HEK293 (cell line): ENCODE results near the gene ANO3.

Experiments
- ZNF132 ChIP-seq: fragments of 450-650 bp; formaldehyde crosslinking; IDR thresholded peaks from 2 replicates; pipeline ENCODE4 v1.5.1; 2017; ENCODE audit warnings: missing biosample characterization, missing genetic modification characterization, borderline replicate concordance
- ZNF184 ChIP-seq: fragments of 450-650 bp; IDR thresholded peaks from 2 replicates; pipeline ENCODE4 v1.5.1; 2018; ENCODE audit warnings: missing biosample characterization, mild to moderate bottlenecking, missing genetic modification characterization
- ZNF311 ChIP-seq: fragments of 450-650 bp; formaldehyde crosslinking; IDR thresholded peaks from 2 replicates; pipeline ENCODE4 v1.5.1; 2017; ENCODE audit warnings: missing biosample characterization, missing genetic modification characterization, borderline replicate concordance
- ZNF404 ChIP-seq: fragments of 450-650 bp; formaldehyde crosslinking; IDR thresholded peaks from 2 replicates; pipeline ENCODE4 v1.5.1; 2017; ENCODE audit warnings: missing biosample characterization, missing genetic modification characterization
- ZNF837 ChIP-seq: fragments of 450-650 bp; formaldehyde crosslinking; IDR thresholded peaks from 2 replicates; pipeline ENCODE4 v1.5.1; 2016; ENCODE audit warnings: missing biosample characterization, missing genetic modification characterization
- TF ChIP-seq, protein P1 (sequence below): fragments of 450-650 bp; formaldehyde crosslinking; IDR thresholded peaks from 2 replicates; pipeline ENCODE4 v1.5.1; 2016; ENCODE audit warnings: missing biosample characterization, missing genetic modification characterization
- TF ChIP-seq, protein P2 (sequence below): fragments of 450-650 bp; formaldehyde crosslinking; IDR thresholded peaks from 2 replicates; pipeline ENCODE4 v1.5.1; 2016; ENCODE audit warnings: missing biosample characterization, missing genetic modification characterization
- TF ChIP-seq, protein P3 (sequence below): fragments of 450-650 bp; formaldehyde crosslinking; IDR thresholded peaks from 2 replicates; pipeline ENCODE4 v1.5.1; 2017; ENCODE audit warnings: missing biosample characterization, mild to moderate bottlenecking, missing genetic modification characterization, moderate library complexity

DNA sequence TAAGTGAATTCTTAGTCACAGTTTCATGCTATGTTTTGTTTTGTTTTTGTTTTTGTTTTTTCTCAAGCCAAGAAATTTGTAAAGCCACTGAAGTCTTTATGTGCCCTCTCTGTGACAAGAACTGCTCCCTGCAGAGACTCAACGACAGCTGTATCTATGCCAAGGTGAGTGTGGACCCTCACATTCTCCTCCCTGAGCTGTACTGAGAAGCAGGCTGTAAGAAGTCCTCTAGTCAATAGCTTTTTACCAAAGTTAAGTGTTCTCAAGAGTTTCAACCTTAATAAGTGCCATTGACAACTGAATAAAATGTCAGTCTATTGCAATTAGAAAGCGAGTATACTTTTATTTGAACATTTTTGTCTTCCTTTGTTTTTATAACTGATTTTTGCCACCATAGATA is 221.3 kb downstream of the ANO3 start:
- TF ChIP-seq ZNF184 (tag by site-specific recombination) (no peak), ZNF404 (tag by site-specific recombination) (no peak), ZNF837 (tag by site-specific recombination) (no peak), ZNF311 (no peak), ZNF132 (no peak)
- TF ChIP-seq, protein P1, sequence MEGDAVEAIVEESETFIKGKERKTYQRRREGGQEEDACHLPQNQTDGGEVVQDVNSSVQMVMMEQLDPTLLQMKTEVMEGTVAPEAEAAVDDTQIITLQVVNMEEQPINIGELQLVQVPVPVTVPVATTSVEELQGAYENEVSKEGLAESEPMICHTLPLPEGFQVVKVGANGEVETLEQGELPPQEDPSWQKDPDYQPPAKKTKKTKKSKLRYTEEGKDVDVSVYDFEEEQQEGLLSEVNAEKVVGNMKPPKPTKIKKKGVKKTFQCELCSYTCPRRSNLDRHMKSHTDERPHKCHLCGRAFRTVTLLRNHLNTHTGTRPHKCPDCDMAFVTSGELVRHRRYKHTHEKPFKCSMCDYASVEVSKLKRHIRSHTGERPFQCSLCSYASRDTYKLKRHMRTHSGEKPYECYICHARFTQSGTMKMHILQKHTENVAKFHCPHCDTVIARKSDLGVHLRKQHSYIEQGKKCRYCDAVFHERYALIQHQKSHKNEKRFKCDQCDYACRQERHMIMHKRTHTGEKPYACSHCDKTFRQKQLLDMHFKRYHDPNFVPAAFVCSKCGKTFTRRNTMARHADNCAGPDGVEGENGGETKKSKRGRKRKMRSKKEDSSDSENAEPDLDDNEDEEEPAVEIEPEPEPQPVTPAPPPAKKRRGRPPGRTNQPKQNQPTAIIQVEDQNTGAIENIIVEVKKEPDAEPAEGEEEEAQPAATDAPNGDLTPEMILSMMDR (tag by site-specific recombination) = no peak
- TF ChIP-seq, protein P2, sequence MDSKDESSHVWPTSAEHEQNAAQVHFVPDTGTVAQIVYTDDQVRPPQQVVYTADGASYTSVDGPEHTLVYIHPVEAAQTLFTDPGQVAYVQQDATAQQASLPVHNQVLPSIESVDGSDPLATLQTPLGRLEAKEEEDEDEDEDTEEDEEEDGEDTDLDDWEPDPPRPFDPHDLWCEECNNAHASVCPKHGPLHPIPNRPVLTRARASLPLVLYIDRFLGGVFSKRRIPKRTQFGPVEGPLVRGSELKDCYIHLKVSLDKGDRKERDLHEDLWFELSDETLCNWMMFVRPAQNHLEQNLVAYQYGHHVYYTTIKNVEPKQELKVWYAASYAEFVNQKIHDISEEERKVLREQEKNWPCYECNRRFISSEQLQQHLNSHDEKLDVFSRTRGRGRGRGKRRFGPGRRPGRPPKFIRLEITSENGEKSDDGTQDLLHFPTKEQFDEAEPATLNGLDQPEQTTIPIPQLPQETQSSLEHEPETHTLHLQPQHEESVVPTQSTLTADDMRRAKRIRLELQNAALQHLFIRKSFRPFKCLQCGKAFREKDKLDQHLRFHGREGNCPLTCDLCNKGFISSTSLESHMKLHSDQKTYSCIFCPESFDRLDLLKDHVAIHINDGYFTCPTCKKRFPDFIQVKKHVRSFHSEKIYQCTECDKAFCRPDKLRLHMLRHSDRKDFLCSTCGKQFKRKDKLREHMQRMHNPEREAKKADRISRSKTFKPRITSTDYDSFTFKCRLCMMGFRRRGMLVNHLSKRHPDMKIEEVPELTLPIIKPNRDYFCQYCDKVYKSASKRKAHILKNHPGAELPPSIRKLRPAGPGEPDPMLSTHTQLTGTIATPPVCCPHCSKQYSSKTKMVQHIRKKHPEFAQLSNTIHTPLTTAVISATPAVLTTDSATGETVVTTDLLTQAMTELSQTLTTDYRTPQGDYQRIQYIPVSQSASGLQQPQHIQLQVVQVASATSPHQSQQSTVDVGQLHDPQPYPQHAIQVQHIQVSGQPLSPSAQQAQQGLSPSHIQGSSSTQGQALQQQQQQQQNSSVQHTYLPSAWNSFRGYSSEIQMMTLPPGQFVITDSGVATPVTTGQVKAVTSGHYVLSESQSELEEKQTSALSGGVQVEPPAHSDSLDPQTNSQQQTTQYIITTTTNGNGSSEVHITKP (tag by site-specific recombination) = no peak
- TF ChIP-seq, protein P3, sequence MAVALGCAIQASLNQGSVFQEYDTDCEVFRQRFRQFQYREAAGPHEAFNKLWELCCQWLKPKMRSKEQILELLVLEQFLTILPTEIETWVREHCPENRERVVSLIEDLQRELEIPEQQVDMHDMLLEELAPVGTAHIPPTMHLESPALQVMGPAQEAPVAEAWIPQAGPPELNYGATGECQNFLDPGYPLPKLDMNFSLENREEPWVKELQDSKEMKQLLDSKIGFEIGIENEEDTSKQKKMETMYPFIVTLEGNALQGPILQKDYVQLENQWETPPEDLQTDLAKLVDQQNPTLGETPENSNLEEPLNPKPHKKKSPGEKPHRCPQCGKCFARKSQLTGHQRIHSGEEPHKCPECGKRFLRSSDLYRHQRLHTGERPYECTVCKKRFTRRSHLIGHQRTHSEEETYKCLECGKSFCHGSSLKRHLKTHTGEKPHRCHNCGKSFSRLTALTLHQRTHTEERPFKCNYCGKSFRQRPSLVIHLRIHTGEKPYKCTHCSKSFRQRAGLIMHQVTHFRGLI (tag by site-specific recombination) = no peak
